ENCODE results near the gene NEDD8.

- no peak for TF ChIP-seq POLR2AphosphoS5 (IDR thresholded peaks at IDR 0.05; ENCODE audit: low read depth, low read length)
- no peak for TF ChIP-seq SIN3A (IDR thresholded peaks at IDR 0.05; ENCODE audit: borderline replicate concordance, insufficient read depth, low read length)
Measured at GRCh38 chr14:24271134-24271833, 39.1 kb upstream of the NEDD8 start, which contains the start of gene RABGGTA.

Data from PFSK-1 (cell line).